Ovary (tissue), 9 donors: ENCODE data around the gene MIEF2. TPM values are rescaled to one million over a fixed set of nuclear protein-coding genes. Genes with fewer than 3 reads are reported as not detected.

Source experiments
- DNase-seq, 5 donors: peaks; one replicate each; pipeline ENCODE4 v3.0.0-alpha.2; 2019 to 2020
- H3K27ac ChIP-seq, 2 donors: fragments of 200-600 bp; one replicate each; pipeline versions ENCODE4 v1.5.1 to v1.8.0; 2019 to 2022
- H3K27me3 ChIP-seq: fragments of 200-600 bp; one replicate; pipeline ENCODE4 v1.8.0; 2022
- H3K36me3 ChIP-seq: fragments of 200-600 bp; sonication (generic); one replicate; pipeline ENCODE4 v1.5.1; 2019
- H3K4me1 ChIP-seq: one replicate; pipeline ENCODE4 v1.8.1; 2013; ENCODE audit warnings: mild to moderate bottlenecking, moderate library complexity; ENCODE audit not compliant: insufficient read depth
- H3K4me3 ChIP-seq: fragments of 200-600 bp; sonication (generic); one replicate; pipeline ENCODE4 v1.5.1; 2017
- H3K9me3 ChIP-seq, 2 donors: fragments of 200-600 bp in 1 of 2; sonication (generic) in 1 of 2; one replicate each; pipeline versions ENCODE4 v1.5.1 to v1.8.1; 2013 to 2019; ENCODE audit warnings: mild to moderate bottlenecking in 1 of 2, moderate library complexity in 1 of 2
- CTCF ChIP-seq, 3 donors: fragments of 450-650 bp in 2 of 3; fragments of 200-600 bp in 1 of 3; IDR thresholded peaks; one replicate each; pipeline versions ENCODE4 v1.5.1 to v1.8.0; 2016 to 2022; ENCODE audit warnings: antibody characterized with exemption in 3 of 3, mild to moderate bottlenecking in 1 of 3
- EP300 ChIP-seq: sonication (generic); formaldehyde crosslinking; IDR thresholded peaks from one replicate; pipeline ENCODE4 v1.6.1; 2017; ENCODE audit warnings: antibody characterized with exemption
- POLR2A ChIP-seq: fragments of 450-650 bp; IDR thresholded peaks from one replicate; pipeline ENCODE4 v1.6.1; 2017; ENCODE audit warnings: antibody characterized with exemption, mild to moderate bottlenecking, moderate library complexity
- WGBS, 3 donors: extraction: QIAGEN DNeasy Blood & Tissue Kit in 1 of 3; methylation state at CpG; one replicate each; pipeline versions ENCODE4 v1.1.5 to v1.1.7; 2013 to 2017; 5-methylcytosine and 5-hydroxymethylcytosine counted together
- intact Hi-C, 4 donors: fragments of 100-400 bp; cut with DNase I; formaldehyde crosslinking; loops; one replicate each; pipeline versions ENCODE4 v1.11.0 to v1.15.1; 2022 to 2023
- polyA plus RNA-seq, 2 donors: library from polyadenylated mRNA; stranded (reverse); fragments of 200-250 nt in 1 of 2; fragments of 350-450 nt in 1 of 2; fragmentation: Illumina TruSeq in 1 of 2; extraction: RNeasy Lipid Tissue Mini Kit (QIAGEN cat#74804) in 1 of 2; gene quantifications; one replicate each; pipeline ENCODE4 v1.2.3, GENCODE V29; 2013 to 2014
- total RNA-seq, 7 donors: library from RNA; depleted of rRNA in 2 of 7; stranded (reverse); fragments of >200 nt in 2 of 7; fragmentation: NEBNext Ultra II Directional in 3 of 7; extraction: Animal tissue kit (Norgen Biotek cat#: 25700) in 3 of 7; gene quantifications; one replicate each; pipeline versions ENCODE4 v1.1.0 to v1.2.4, GENCODE V29; 2016 to 2023
- donor health status: DM: no; HTN: no; CAD: no; lungs with moderate emphysema.
- donor health status: DM: no; HTN: no; CAD: no.
- donor health status: Bipolar disorder and iron deficiency.
- donor health status: DM: yes; HTN: yes; CAD: no.
- donor health status: DM: no; HTN: no; CAD: no.
- donor health status: DM: yes; HTN: yes; CAD: no.

MIEF2 gene
- total and polyA plus RNA-seq, 9 donors, result 4.0 to 36.1 (median 21.9) TPM

- no peak for TF ChIP-seq CTCF (IDR thresholded peaks at IDR 0.05)
- no peak for TF ChIP-seq EP300
- no peak for TF ChIP-seq POLR2A
- Histone ChIP-seq H3K9me3 (no peaks in the 10 kb centered on the region), H3K36me3 (no peaks in the 10 kb centered on the region), H3K4me3 (no peak overlapping the region), H3K27me3 (no peaks in the 10 kb centered on the region), H3K27ac (no peak overlapping the region), H3K4me1 (no peaks in the 10 kb centered on the region)
- DNase-seq, result no peak
- 89 to 92% (median 90%) methylated on average over 20 to 22 of the region's 22 CpGs for WGBS, 3 donors
- intact Hi-C loops, result no loop called here
These were observed 26.5 kb upstream of the MIEF2 start for GRCh38 chr17:18233803-18234518.

DNA sequence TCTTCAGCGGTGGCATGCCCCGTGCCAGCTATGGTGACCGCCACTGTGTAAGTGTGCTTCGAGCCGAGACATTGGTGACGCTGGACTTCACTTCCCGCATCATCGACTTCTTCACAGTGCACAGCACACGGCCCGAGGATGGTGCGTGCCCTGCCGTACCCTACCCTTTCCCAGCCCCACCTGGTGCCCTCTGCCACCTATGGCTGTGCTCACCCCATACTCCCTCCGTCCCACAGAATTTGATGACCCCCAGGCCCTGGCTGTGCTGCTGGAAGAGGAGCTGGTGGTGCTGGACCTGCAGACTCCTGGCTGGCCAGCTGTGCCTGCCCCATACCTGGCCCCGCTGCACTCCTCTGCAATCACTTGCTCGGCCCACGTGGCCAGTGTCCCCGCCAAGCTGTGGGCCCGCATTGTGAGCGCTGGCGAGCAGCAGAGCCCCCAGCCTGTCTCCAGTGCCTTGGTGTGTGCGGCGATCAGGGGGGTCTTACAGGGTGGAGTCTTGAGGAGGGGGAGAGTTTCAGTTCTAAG lies 25.5 kb upstream of the MIEF2 start:
- H3K9me3 ChIP-seq, result no peaks in the 10 kb centered on the region
- intact Hi-C loops, result no loop called here
- TF ChIP-seq EP300, result no peak
- no peak for TF ChIP-seq POLR2A
- TF ChIP-seq CTCF (IDR thresholded peaks at IDR 0.05), result no peak
- H3K36me3 ChIP-seq, result no peaks in the 10 kb centered on the region
- 91 to 94% (median 93%) methylated on average over 22 of the region's 22 CpGs for WGBS, 3 donors
- H3K4me3 ChIP-seq, result no peak overlapping the region
- H3K27ac ChIP-seq, result no peak overlapping the region
- no peaks in the 10 kb centered on the region for H3K27me3 ChIP-seq
- H3K4me1 ChIP-seq, result no peaks in the 10 kb centered on the region
- DNase-seq, result no peak

DNA sequence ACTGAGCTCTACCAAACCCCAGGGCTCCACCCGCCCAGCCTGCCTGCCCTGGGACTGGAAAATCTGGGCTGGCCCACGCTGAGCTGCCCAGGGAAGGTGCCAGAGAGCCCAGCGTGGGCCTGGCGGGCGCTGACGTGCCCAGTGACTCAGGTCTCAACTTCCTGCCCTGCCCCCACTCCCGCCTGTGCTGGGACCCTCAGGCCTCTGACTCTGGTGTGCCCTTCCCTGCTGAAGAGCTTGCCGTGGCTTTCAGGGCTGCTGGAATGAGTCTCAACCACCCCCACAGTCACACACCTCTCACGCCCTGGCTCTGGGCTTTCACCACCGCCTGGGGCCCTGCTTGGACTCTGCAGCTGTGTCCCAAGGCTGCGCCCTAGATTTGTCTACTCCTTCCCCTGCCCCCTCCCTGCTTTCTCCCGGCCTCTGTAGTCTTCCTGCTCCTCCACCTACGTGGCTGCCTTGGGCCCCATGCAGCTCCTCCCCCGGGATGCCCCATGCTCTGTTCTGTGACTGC lies 24.7 kb upstream of the MIEF2 start:
- intact Hi-C loops, result no loop called here
- WGBS, 3 donors, result 73 to 79% (median 79%) methylated on average over 14 of the region's 14 CpGs
- no peak overlapping the region for H3K4me3 ChIP-seq
- H3K36me3 ChIP-seq, result no peaks in the 10 kb centered on the region
- no peaks in the 10 kb centered on the region for H3K4me1 ChIP-seq
- no peaks in the 10 kb centered on the region for H3K9me3 ChIP-seq
- no peak overlapping the region for H3K27ac ChIP-seq
- DNase-seq, result no peak
- H3K27me3 ChIP-seq, result no peaks in the 10 kb centered on the region
- TF ChIP-seq POLR2A (no peak), CTCF (IDR thresholded peaks at IDR 0.05) (no peak), EP300 (no peak)

DNA sequence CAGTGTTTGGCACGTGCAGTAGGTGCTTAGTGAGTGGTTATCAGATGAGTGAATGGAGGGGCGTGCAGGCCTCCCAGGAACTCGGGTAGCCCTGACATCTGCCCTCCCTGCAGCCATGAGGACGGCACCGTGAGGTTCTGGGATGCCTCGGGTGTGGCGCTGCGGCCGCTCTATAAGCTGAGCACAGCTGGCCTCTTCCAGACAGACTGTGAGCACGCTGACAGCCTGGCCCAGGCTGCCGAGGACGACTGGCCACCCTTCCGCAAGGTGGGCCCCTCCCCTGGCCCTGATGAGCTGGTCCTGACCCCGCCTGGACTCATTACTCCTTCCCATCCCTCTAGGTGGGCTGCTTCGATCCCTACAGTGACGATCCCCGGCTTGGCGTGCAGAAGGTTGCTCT lies 24.0 kb upstream of the MIEF2 start:
- no peaks in the 10 kb centered on the region for H3K9me3 ChIP-seq
- H3K36me3 ChIP-seq, result no peaks in the 10 kb centered on the region
- H3K4me1 ChIP-seq, result no peaks in the 10 kb centered on the region
- intact Hi-C loops, result no loop called here
- WGBS, 3 donors, result 85 to 88% (median 88%) methylated on average over 18 of the region's 18 CpGs
- H3K4me3 ChIP-seq, result no peak overlapping the region
- H3K27ac ChIP-seq, result no peak overlapping the region
- H3K27me3 ChIP-seq, result no peaks in the 10 kb centered on the region
- DNase-seq, result no peak
- TF ChIP-seq POLR2A (no peak), EP300 (no peak), CTCF (IDR thresholded peaks at IDR 0.05) (no peak)
